CD4-positive, alpha-beta T cell treated with Interleukin-15 for 4 hours (primary cell): Measurements from ENCODE around the gene ADPRHL1.
A peak's percentile ranks its signal among the peaks of the same experiment; 100 is the strongest.

Source experiments
- DNase-seq: peaks from one replicate; pipeline ENCODE4 v3.0.0-alpha.2; 2020; ENCODE audit warnings: low spot score

The ADPRHL1 gene

GRCh38 chr13:113452942-113453901 is at the start of gene ADPRHL1:
TSS of gene ADPRHL1 (minus strand) at chr13:113453488. CDS start at chr13:113453437, 51 bp downstream.
- DNase-seq, result no peak

DNA sequence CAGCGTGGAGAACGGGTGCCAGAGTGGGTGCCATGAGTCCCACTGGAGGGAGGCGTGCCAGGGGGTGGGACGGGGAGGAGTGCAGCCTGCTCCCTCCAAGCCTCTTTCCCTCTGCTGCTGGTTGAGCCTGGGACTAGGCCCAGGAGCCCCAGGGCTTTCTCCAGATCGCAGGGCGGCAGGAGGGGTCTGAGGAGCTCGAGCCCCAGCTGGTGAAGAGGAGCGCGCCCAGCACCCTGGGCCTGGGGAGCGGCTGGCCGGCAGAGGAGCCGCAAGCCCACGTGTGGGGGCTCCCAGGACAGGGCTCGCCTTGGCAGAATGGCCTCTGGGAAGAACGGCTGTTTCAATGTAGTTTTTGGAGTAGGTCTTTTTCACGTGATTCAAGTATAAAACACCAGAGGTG is 49.4 kb upstream of the ADPRHL1 start:
- no peak for DNase-seq

- no peak for DNase-seq
Observed at GRCh38 chr13:113500530-113501265, 47.4 kb upstream of the ADPRHL1 start.

- no peak for DNase-seq
Observed at GRCh38 chr13:113499936-113500335, 46.6 kb upstream of the ADPRHL1 start.

GRCh38 chr13:113498905-113499304 is 45.6 kb upstream of the ADPRHL1 start:
- DNase-seq, result no peak

- no peak for DNase-seq
Observed at GRCh38 chr13:113497217-113497616, 43.9 kb upstream of the ADPRHL1 start.

GRCh38 chr13:113495494-113496210 is 42.4 kb upstream of the ADPRHL1 start:
- no peak for DNase-seq

- DNase-seq, result peak; percentile 48
Observed at GRCh38 chr13:113493315-113493951, 40.1 kb upstream of the ADPRHL1 start.

DNA sequence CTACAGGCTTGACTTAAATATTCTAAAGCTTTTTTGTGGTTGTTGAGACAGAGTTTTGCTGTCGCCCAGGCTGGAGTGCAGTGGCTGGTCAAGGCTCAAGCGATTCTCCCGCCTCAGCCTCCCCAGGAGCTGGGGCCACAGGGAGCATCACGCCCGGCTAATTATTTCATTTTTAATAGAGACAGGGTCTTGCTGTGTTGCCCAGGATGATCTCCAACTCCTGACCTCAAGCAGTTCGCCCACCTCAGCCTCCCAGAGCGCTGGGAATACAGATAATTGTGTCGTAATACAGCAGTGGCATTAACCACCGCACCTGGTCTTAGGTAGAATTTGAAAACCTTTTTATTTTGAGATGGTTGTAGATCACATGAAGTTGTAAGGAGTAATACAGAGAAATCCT is 38.7 kb upstream of the ADPRHL1 start:
- DNase-seq, result no peak

DNA sequence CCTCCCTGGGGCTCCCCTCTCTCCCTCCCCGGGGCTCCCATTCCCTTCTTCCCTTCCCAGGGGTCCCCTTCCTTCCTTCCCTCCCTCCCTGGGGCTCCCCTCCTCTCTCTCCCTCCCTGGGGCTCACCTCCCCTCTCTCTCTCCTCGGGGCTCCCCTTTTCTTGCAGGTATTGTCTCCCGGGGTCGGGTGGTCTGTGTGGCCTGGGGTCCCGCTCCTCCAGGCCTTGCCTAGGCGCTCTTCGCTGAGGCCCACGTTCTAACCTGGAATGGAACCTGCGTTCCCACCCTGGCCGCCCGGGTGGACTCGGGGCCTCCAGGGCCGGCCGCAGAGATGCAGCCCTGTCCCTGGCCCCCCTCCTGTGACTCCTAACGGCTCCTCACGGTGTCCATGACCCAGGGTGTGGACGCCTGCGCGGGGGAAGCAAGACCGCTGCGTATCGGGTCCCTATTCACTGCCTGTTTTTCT is 38.2 kb upstream of the ADPRHL1 start:
- DNase-seq, result no peak

DNA sequence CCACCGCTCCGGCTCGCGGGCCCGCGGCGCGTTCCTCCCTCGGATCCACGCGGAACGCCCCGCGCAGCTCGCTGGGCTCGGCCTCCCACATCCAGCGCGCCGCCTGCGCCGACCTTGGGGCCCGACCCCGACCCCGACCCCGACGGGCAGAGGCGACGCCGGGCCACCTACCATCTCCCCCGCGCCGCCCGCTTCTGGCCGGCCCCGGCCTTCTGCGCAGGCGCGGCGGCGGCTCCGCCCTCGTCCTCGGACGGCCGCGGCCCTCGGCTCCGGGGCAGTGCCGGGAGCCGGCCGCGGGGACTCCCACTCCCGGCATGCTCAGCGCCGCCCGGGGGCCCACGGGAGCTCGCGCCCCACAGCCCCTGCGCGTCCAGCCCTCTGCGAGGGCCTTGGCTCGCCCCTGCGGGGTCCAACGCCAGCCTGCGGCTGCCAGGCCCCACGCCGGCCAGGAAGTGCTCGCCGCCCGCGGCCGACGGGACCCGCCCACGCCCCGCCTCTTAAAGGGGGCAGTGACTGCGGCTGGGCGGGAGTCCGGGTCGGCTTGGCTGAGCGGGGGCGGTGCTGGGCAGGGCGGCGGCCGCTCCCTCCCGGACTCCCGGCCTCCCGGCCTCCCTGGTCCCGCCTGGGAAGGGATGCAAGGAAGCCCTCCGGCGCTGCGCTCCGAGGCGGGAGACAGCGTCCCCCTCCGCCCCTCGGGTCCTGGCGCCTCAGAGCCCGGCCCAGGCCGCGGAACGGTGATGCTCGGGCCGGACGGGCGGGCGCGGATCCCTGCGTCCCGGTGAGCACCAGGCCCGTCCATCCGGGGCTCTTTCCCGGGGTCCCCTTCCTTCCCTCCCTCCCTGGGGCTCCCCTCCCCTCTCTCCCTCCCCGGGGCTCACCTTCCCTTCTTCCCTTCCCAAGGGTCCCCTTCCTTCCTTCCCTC is 37.5 kb upstream of the ADPRHL1 start, which contains the start of gene DCUN1D2:
TSS of gene DCUN1D2 (minus strand) at position 216 of the 922 bp plus-strand sequence. CDS start at position 174, 42 bp downstream.
- peak; percentile 73 for DNase-seq

- peak; percentile 18 for DNase-seq
Observed at GRCh38 chr13:113489549-113490495, 36.5 kb upstream of the ADPRHL1 start.

DNA sequence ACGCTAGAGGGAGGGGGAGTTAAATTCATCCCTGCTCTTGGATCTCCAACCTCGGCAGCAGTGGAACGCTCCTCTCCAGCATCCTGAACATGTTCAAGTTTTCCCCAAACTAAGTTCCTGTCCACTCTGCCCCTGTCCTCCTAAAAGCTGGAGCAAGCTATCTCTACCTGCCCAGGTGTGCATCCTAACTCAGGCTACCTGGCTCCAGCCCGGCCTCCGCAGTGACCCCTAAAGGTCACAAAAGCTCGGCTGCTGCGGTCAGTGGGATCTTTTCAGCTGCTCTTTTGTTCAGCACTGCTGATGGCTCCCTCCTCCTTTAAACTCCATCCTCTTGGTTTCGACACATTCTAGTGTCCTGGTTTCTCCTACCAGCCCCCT is 35.9 kb upstream of the ADPRHL1 start:
- DNase-seq, result no peak

GRCh38 chr13:113488283-113488682 is 35.0 kb upstream of the ADPRHL1 start:
- DNase-seq, result no peak

DNA sequence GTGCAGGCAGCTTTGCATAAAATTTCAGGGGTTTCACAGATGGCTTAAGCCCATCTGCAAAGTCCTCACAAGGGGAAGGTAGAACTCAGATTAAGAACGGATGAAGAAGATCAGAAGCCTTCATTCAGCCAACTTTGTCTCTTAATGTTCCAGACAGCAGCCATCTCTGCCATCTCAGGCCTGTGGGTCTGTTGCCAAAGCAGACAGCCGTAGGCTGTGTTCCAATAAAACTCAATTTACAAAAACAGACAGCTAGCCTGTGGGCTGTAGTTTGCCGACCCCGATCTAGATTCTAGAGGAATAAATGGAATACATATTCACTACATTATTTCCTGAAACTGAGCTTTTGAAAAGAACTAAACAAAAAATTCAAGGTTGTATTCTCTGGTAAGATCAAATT is 33.4 kb upstream of the ADPRHL1 start:
- DNase-seq, result no peak

- no peak for DNase-seq
Observed at GRCh38 chr13:113485545-113485944, 32.3 kb upstream of the ADPRHL1 start.

DNA sequence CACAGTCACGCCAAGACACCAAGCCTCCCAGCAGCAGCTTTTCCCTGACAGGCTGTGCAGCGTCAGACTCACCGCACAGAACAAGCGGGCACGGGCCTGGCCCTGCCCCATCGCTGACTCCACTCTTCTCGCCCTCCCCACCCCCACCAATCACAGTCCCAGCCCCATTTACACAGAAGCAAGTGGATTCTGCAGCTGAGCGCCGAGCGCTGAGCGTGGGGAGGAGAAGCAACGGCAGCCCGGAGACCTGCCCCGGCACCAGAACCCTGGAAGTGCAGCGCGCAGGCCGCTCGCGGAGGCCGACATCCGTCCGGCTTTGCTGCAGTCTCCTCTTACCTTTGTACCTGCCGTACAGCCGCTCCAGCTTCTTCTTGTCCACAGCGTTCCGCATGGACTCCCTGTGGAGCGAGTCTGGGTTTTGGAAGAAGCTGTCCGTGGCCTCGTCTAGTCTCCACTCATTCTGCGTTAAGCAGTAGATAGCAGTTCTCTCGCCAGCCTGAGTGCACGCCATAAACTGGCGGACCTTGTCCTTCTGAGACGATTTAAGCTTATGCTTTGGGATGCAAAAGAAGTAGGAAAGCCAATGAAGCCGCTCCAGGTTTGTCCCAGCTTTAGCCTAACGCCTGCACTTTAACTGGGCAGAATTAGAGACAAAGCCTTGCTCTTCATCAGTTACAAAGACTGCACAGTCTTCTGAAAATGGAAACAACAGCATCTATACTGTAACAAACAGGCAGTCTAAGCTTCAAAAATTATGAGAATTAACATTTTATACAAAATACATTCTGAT is 30.4 kb upstream of the ADPRHL1 start:
- no peak for DNase-seq

- no peak for DNase-seq
Observed at GRCh38 chr13:113483081-113483480, 29.8 kb upstream of the ADPRHL1 start.

DNA sequence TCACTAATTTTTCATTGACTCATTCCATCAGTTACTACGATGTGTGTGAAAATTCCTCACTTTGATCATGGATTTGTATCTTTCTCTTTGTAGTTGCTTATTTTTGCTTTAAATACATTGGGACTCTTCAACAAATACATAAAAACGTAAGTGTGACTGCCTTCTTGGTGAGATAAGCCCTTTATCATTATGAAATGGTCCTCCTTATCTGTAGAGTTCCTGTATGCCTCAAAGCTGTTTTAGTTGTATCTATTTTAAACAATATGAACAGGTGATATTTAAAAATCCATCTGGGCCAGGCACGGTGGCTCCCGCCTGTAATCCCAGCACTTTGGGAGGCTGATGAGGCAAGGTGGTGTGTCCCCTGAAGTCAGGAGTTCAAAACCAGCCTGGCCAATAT is 25.9 kb upstream of the ADPRHL1 start:
- DNase-seq, result no peak
